GM11168 (cell line): ENCODE data around the gene SERPINC1.
"Not testable (repeated sequence)": the region's sequence is repeated elsewhere in the genome, so short reads cannot be mapped to it uniquely, and the experiment has no call there.

Experiments
- in situ Hi-C: fragments of 300-500 bp; cut with MboI; formaldehyde crosslinking; loops from one replicate; pipeline ENCODE4 v1.12.0; 2022; ENCODE audit warnings: low sequenced_read_pairs; ENCODE audit not compliant: unreplicated experiment

Gene SERPINC1

DNA sequence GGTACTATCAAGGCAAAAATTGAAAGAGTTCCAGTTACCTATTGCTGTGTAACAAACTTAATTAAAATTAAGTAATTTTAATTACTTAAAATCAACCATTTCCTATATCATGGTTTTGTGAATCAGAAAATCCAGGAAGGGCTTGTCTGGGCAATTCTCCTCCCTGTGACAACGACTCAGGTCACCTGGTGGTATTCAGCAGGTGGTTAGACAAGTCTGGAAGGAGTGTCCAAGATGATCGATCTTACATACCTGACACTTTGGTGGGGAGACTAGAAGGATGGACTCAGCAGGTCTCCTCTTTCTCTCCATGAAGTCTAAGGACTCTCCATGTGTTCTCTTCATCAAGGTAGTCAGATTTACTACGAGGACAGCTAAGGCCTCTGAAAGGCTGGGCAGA is 22.9 kb downstream of the SERPINC1 start:
- in situ Hi-C loops: no loop called here

DNA sequence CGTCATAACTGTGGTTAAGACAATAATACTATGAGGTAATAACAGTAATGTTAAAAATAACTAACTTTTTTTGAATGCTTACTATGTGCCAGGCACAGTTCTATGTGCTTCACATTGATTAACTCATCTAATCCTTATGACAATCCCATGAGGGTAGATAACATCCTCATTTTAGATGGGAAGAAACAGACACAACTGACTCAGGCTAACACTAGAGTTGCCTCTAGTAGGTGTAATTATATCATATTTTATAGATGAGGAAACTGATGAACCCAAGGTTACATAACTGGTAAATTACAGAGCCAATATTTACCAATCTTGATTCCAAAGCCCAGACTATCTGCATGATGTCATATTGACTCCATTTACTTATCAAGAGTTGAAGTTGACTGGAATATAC is 23.5 kb downstream of the SERPINC1 start:
- in situ Hi-C loops: no loop called here

DNA sequence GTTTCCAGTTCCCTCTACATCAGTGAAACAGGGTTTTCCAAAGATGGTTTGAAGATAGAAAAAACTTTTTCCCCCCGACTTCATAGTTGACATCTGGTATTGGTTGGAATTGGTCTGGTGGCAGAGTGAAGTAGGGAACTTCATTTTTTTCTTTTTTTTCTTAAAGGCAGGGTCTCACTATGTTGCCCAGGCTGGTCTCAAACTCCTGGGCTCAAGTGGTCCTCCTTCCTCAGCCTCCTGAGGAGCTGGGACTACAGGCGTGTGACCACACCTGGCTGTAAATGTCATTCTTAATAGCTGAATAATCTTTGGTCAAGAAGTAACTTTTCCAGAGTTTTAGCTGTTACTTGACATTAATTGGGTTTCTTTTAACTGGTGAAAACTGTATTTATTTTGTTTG is 27.2 kb downstream of the SERPINC1 start:
- in situ Hi-C loops: no loop called here

DNA sequence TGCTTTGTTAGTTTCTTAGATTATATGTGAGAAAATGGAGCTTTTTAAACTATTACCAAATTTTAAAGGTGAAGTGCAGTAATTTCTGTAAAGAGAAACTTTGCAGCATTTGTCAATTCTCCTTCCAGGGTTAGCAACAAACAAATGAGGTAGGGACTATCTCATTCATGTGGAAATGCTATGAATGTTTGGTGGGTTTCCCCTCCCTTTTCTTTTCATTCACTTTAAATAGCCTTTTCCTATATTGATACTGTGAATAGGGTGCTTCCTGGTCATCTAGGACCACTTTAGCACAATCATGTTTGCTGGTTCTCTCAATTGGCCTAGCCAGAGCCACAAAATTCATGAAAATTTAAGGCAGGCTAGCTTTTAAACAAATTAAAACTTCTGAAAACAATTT is 28.4 kb downstream of the SERPINC1 start:
- in situ Hi-C loops: no loop called here

DNA sequence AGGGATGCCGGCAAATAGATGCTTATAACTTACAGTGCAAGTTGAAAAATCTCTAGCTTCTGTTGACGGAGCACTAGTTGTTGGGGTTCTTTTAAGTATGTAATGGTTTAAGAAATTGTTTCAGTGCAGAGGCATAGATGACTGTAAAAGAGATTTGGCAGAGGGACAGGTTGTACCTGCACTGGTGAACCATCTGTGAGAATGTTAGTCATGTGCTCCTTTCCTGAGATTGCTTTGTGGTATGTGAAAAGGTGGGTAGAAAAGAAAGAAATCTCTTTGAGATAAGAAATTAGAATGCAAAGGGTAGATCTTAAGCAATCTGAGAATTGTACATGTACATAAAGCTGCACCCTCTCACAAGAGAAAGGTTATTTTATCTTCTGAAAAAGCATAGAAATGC is 29.5 kb downstream of the SERPINC1 start:
- in situ Hi-C loops: no loop called here

DNA sequence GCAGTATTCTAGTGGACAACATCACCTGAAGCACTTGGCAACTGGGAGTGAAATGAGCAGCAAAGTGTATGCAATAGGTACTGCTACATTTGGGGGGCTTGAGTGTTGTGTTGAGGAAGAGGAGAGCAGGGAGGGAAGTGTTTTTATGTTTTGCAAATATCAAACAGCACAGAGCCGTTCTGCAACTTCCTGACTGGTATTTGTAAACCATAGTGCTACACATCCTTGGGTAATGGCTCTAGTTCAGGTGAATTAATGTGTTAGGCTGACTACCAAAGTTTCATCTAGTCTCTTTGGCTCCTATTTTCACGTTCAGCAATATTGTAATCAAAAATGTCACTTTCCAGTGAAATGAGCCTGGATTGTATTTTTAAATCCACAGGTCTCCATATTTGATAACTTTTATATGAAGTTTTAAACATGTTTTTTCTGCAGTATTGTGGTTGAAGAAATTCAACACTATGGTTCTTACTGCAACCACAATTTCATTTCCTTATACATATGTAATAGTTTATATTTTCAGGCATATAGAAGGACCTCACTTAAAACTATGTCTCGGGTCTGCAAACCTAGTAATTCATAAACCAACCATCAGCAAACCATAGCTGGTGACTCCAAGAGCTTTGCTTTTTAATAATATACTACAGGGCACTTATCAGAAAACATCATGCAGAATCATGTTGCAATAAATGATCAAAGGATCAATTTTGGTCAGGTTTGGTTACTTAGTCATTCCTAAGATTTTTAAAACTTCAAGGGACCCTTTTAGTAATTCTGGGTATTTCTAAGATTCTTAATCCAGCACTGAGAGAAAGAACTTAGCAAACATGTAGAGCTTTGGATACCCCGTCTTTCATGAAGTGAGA is 30.1 kb downstream of the SERPINC1 start:
- in situ Hi-C loops: no loop called here

DNA sequence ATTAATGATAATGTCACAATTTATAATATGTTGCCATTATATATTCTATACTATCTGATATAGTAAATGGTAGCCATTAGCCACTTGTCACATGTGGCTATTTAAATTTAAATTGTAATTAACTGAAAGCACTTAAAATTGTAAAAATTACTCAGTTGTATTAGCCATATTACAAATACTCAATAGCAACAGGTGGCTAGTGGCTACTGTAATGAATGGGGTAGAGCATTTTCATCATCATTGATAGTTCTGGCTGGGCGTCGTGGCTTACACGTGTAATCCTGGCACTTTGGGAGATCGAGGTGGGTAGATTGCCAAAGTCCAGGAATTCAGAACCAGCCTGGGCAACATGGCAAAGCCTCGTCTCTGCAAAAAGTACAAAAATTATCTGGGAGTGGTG is 32.4 kb downstream of the SERPINC1 start:
- in situ Hi-C loops: no loop called here

DNA sequence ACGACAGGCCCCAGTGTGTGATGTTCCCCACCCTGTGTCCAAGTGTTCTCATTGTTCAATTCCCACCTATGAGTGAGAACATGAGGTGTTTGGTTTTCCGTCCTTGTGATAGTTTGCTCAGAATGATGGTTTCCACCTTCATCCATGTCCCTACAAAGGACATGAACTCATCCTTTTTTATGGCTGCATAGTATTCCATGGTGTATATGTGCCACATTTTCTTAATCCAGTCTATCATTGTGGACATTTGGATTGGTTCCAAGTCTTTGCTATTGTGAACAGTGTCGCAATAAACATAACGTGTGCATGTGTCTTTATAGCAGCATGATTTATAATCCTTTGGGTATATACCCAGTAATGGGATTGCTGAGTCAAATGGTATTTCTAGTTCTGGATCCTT is 36.0 kb downstream of the SERPINC1 start:
- in situ Hi-C loops: not testable (repeated sequence)

DNA sequence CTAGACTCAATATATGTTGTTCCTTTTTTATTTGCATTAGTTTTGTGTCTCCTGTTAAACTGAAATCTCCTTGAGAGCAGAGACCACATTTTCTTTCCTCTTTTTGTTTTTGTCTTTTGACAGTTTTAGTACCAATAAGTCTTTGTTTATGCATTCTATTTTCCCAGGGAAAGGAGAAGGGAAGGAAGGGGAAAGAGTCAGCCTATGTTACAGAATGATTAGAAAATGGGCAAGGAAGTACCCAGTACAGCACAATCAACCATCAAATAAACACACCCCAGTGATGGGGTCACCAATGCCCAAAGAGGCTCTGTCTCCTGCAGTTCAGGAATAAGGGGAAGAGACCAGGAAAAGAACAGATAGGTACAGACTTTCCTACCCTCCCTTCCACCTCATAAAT is 38.9 kb downstream of the SERPINC1 start:
- in situ Hi-C loops: no loop called here

DNA sequence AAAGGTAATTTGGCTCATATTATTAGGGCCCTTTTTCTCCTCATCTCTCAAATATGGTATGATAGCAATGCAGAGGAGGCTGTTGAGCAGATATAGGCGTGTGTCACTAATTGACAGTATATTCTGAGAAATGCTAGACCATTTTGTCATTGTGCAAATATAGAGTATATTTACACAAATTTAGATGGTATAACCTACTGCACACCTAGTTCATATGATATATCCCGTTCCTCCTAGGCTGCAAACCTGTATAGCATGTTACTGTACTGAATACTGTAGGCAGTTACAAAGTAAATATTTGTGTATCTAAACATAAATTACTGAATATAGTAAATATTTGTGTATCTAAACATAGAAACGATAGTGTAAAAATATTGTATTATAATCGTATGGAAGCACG is 40.4 kb downstream of the SERPINC1 start:
- in situ Hi-C loops: no loop called here

DNA sequence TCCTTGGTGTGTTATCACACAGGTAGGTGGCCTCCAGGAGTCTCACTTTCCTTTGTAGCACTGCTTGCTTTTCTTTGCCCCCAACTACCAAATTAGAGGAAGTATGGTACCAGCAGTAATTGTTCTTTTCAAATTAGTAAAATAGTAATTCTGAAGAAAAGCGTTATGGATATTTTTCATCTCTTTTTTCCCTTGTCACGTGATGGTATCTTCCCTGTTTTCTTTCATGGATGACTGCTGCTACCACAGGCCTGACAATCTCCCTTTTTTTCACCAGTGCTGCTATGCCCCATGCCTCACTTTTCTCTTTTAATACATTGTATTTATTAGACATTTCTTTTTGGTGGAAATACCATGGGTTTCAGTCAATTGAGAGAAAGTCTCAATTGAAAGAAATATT is 45.6 kb downstream of the SERPINC1 start:
- in situ Hi-C loops: no loop called here

DNA sequence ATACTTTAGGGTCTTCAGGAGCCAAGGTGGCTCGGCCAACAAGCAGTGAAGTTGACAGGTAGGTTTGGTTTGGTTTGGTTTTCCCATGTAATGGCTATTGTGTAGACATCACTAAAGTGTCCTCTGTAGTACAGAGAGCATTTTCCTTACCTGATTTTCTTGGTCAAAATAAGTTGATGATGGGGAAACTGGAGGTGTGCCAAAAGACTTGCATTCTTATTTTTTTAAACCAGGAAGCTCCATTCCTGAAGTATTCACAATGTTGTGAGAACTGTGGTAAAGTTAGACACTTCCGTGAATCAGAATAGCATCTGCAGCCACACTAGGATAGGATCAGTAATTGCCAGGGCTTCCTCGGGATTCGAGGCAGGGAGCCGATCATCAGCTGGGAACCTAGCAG is 46.0 kb downstream of the SERPINC1 start:
- in situ Hi-C loops: no loop called here

DNA sequence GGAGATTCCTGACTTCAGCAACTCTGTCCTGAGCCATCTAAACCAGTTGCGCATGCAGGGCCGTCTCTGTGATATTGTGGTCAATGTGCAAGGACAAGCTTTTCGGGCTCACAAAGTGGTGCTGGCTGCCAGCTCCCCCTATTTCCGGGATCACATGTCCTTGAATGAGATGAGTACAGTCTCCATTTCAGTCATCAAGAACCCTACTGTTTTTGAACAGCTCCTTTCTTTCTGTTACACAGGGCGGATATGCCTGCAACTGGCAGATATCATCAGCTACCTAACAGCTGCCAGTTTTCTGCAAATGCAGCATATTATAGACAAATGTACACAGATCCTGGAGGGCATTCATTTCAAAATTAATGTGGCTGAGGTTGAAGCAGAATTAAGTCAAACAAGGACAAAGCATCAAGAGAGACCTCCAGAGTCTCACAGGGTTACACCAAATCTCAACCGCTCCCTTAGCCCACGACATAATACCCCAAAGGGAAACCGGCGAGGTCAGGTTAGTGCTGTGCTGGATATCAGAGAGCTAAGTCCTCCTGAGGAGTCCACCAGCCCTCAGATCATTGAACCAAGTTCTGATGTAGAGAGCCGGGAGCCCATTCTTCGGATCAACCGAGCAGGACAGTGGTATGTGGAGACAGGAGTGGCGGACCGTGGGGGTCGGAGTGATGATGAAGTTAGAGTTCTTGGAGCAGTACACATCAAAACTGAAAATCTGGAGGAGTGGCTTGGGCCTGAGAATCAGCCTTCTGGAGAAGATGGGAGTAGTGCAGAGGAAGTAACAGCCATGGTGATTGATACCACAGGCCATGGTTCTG is 46.7 kb downstream of the SERPINC1 start:
- in situ Hi-C loops: no loop called here

DNA sequence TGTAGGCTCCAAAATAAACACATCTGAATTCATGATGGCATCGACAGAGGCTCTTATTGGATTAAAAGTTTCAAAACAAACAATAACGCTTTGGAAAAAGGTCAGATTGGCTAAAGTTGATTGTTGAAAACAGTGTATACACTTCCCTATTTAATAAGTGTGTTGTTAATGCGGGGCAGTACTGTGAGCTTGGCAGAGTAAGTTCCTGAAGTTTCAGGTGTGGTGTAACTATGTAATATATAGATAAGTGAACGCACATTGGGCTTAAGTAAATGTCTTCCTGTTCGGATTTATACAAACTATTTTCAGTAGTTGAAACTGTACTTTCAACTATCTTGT is 48.1 kb downstream of the SERPINC1 start:
- in situ Hi-C loops: no loop called here

DNA sequence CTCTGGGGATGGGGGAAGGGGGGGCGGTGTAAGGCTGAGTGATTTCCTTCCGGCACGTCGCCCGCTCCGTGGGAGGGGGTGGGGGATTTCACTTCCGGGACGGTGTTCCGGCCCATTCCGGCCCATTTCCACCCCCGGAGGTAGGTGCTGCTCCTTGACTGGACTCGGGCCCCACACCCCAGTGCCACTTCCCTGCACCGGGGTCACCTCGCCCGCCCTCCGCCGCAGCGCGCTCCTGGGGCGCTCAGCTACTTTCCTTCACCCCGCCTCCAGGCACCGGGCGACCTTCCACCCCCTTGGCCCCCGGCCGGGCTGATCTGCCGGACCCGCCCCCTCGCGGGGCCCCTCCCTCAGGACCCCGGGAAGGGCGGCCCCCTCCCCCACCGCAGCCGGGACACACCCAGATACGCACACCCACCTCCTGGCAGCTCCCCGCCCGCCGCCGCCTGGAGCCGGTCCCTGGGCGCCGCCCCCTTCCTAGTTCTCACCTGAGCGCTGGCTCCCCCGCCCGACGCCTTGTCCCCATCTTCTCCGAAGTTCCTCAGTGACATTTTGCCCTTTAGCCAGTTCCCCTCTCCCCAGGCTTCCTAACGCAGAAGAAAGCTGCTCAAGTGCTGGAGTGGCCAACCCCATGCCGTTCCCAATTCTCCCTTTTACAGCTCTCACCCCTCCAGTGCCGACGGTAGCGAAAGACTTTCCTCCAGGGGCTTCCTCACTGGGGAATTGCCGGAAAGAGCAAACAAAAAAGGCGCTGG is 48.7 kb downstream of the SERPINC1 start, which contains the start of gene ZBTB37:
Gene ZBTB37 (plus strand): TSS at position 115 of the 755 bp plus-strand sequence. CDS start 1,846 bp downstream, outside the sequence.
- in situ Hi-C loops: no loop called here

DNA sequence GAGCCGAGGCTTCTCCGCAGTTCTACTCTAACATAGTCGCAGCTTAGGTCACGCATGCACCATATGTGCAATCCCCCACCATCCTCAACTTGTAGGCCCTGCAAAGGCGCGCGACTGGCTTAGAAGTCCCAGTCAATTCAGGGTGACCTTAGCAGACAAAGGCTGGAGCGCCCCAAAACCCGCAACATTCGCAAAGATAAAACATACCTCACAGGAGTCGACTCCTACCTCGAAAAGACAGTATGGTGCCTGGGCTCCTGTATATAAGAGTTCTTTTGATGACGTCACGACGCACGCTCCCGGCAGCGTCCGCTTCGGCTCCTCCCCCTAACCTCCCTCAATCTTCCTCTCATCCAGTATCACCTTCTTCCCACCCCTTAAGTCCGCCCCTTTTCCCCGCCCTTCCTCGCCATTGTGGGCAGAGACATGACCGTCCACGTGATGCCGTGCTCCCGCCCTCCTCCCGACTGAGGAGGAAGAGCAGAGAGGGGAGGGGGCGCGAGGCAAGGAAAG is 49.3 kb downstream of the SERPINC1 start, which contains the start of gene GAS5:
Gene GAS5 (minus strand): TSS at position 237 of the 513 bp plus-strand sequence.
- in situ Hi-C loops: no loop called here

DNA sequence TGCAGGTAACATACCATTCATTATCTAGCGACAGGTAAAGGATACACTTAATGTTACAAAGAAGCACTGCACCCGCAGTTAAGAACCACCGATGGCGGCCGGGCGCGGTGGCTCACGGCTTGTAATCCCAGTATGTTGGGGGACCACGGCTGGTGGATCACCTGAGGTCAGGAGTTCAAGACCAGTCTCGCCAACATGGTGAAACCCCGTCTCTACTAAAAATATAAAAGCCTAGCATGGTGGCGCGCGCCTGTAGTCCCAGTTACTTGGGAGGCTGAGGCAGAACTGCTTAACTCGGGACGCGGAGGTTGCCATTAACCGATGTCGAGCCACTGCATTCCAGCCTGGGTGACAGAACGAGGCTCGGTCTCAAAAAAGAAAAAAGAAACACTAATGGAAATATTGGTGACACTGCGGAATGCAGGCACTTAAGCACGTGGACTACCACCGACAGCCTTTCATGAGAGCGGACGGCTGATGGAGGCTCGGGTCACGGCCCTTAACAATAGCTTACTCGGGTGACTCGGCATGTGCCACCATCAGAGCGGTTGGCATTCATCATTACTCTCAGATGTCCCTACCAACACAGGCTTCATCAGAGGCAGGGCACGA is 49.9 kb downstream of the SERPINC1 start:
- in situ Hi-C loops: no loop called here

DNA sequence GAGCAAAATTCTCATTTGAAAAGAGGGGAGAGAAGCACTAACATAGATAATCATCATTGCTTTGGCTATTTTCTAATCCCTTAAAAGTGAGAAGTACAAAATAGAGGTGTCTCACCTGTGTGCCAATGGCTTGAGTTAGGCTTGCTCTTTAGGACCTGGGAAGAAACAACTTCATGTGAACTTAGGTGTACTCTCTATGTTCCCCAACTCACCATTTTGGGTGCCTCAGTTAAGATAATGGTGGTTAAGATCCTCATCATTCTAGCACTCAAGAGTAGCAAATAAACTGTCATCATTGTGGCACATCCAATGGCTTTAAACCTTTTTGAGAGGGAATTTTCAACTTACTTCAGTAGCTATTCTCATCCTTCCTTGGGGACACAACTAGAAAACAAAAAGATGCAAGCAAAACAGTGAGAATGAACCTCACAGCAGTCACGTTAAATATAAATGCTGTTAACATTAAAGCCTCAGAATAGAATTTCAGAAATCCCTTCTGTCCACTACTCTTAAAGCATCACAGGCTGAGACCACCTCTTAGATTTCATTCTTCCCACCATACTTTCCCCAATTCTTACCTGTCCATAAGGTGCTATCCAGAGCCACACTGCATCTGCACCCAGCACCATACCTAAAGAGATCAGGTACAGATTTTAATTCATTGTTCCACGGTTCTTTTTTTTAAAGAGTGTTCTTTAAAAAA is 50.6 kb downstream of the SERPINC1 start:
- in situ Hi-C loops: no loop called here

DNA sequence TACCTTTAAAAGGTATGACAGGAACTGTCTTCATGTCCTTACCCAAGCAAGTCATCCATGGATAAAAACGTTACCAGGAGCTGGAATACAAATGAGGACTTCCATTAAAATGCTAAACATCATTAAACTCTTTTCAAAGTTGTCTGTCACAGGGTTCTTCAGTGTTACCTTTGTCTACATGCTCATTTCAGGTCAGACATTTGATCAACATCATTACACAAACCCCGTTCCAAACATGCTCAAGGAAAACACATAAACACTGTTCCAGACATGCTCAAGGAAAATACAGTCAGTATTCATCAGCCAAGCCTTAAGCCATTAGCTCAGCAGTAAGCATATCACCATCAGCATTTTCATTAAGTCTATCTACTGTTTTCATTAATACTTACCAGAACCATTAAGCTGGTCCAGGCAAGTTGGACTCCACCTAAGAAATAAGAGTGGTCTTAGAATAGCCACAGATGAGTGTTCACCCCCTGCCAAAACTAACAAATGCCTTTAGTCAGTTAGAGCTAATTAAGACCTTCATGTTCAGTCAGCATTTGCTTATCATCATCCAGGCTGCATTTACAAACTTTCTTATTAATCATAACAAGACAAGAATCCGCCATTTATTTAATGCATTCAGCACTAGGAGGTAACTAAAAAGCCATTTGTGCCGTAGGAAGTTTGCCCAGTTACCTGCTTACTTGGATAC is 51.5 kb downstream of the SERPINC1 start:
- in situ Hi-C loops: no loop called here
